Parathyroid adenoma (tissue), 2 donors: ENCODE data around the gene CNKSR2.
"Not testable (repeated sequence)": the region's sequence is repeated elsewhere in the genome, so short reads cannot be mapped to it uniquely, and the experiment has no call there.

Source experiments
- H2AFZ ChIP-seq: fragments of 300-600 bp; sonication (generic); one replicate; pipeline ENCODE4 v1.7.0; 2017; ENCODE audit warnings: antibody characterized with exemption, mild to moderate bottlenecking
- H3K27ac ChIP-seq: fragments of 300-600 bp; sonication (generic); one replicate; pipeline ENCODE4 v1.7.0; 2017
- H3K27me3 ChIP-seq: fragments of 300-600 bp; sonication (generic); one replicate; pipeline ENCODE4 v1.7.0; 2017; ENCODE audit warnings: low read length; ENCODE audit not compliant: control insufficient read depth, insufficient read depth
- H3K36me3 ChIP-seq: fragments of 300-600 bp; sonication (generic); one replicate; pipeline ENCODE4 v1.7.0; 2017; ENCODE audit warnings: low read length; ENCODE audit not compliant: control insufficient read depth, insufficient read depth
- H3K4me1 ChIP-seq: fragments of 300-600 bp; sonication (generic); one replicate; pipeline ENCODE4 v1.7.0; 2017; ENCODE audit warnings: control low read depth
- H3K4me2 ChIP-seq: fragments of 300-600 bp; sonication (generic); one replicate; pipeline ENCODE4 v1.7.0; 2017; ENCODE audit warnings: low read length
- H3K4me3 ChIP-seq: fragments of 300-600 bp; sonication (generic); one replicate; pipeline ENCODE4 v1.7.0; 2017; ENCODE audit warnings: low read depth, low read length
- H3K79me2 ChIP-seq: fragments of 300-600 bp; sonication (generic); one replicate; pipeline ENCODE4 v1.7.0; 2017; ENCODE audit warnings: control low read depth
- H3K9ac ChIP-seq: fragments of 300-600 bp; sonication (generic); one replicate; pipeline ENCODE4 v1.7.0; 2017; ENCODE audit warnings: mild to moderate bottlenecking
- H3K9me3 ChIP-seq: fragments of 300-600 bp; sonication (generic); one replicate; pipeline ENCODE4 v1.7.0; 2017; ENCODE audit warnings: low read length; ENCODE audit not compliant: control insufficient read depth
- CTCF ChIP-seq: fragments of 300-600 bp; sonication (generic); IDR thresholded peaks from one replicate; pipeline ENCODE4 v1.7.0; 2017; ENCODE audit warnings: antibody characterized with exemption, mild to moderate bottlenecking
- donor health status: primary hyperparathyroidism.

Gene CNKSR2

DNA sequence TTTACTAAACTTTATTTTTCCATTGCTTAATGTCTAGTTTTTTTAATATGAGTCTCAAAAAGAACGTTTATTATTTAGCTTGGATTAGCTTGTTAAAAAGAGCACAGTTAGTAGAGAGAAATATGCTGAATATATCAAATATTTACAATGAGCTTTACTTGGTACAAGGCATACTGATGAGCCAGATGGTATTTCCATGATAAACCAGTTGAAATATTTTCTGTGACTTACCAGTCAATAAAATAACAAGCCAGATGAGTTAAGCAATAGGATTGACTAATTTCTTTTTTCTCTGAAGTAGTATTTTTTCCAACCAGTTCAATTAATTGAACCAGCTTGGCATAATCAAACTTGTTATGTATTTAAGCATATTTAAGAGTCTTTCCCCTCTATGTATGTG lies 149.8 kb downstream of the CNKSR2 start:
- no peak overlapping the region for H3K27ac ChIP-seq
- no peaks in the 10 kb centered on the region for H3K4me1 ChIP-seq
- H3K9me3 ChIP-seq: no peaks in the 10 kb centered on the region
- no peak overlapping the region for H2AFZ ChIP-seq
- no peak overlapping the region for H3K4me2 ChIP-seq
- no peak for TF ChIP-seq CTCF
- no peak overlapping the region for H3K4me3 ChIP-seq
- no peak overlapping the region for H3K9ac ChIP-seq
- no peaks in the 10 kb centered on the region for H3K79me2 ChIP-seq
- no peaks in the 10 kb centered on the region for H3K36me3 ChIP-seq
- H3K27me3 ChIP-seq: no peaks in the 10 kb centered on the region

DNA sequence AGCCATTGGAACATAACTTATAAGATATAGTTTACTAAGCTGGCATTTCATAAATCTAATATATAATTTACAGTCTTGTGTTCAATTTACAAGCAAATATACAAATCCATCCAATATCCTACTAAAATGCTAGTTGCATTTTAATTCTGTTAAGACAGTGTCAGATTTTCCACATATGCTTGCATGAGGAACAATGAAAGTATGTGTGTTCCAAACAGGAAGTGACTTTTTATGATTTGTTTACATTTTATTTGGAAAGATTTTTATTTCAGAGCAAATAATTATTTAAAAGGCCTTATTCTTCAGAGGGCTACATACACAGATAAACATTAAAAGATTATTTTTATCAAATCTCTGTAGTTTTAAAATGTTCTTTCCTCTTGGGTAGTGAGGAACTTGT lies 153.9 kb downstream of the CNKSR2 start:
- no peaks in the 10 kb centered on the region for H3K36me3 ChIP-seq
- H3K27me3 ChIP-seq: no peaks in the 10 kb centered on the region
- H3K27ac ChIP-seq: no peak overlapping the region
- no peak overlapping the region for H3K9ac ChIP-seq
- H2AFZ ChIP-seq: no peak overlapping the region
- H3K4me3 ChIP-seq: no peak overlapping the region
- no peaks in the 10 kb centered on the region for H3K79me2 ChIP-seq
- no peaks in the 10 kb centered on the region for H3K9me3 ChIP-seq
- no peaks in the 10 kb centered on the region for H3K4me1 ChIP-seq
- H3K4me2 ChIP-seq: no peak overlapping the region
- no peak for TF ChIP-seq CTCF

GRCh38 chrX:21529771-21530170 lies 155.6 kb downstream of the CNKSR2 start:
- no peaks in the 10 kb centered on the region for H3K27me3 ChIP-seq
- H3K9ac ChIP-seq: no peak overlapping the region
- H2AFZ ChIP-seq: no peak overlapping the region
- no peak overlapping the region for H3K4me3 ChIP-seq
- no peak overlapping the region for H3K27ac ChIP-seq
- no peaks in the 10 kb centered on the region for H3K9me3 ChIP-seq
- H3K4me1 ChIP-seq: no peaks in the 10 kb centered on the region
- no peak for TF ChIP-seq CTCF
- H3K79me2 ChIP-seq: no peaks in the 10 kb centered on the region
- H3K36me3 ChIP-seq: no peaks in the 10 kb centered on the region
- no peak overlapping the region for H3K4me2 ChIP-seq

DNA sequence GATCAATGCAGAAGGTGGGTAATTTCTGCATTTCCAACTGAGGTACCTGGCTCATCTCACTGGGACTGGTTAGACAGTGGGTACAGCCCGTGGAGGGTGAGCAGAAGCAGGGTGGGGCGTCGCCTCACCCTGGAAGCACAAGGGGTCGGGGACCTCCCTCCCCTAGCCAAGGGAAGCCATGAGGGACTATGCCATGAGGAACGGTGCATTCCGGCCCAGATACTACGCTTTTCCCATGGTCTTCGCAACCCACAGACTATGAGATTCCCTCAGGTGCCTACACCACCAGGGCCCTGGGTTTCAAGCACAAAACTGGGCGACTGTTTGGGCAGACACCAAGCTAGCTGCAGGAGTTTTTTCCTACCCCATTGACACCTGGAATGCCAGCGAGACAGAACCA lies 170.4 kb downstream of the CNKSR2 start:
- H3K79me2 ChIP-seq, H3K27ac ChIP-seq, H3K9ac ChIP-seq: not testable (repeated sequence)

GRCh38 chrX:21559417-21559816 lies 185.2 kb downstream of the CNKSR2 start:
- no peak overlapping the region for H3K4me2 ChIP-seq
- no peaks in the 10 kb centered on the region for H3K4me1 ChIP-seq
- no peaks in the 10 kb centered on the region for H3K36me3 ChIP-seq
- no peaks in the 10 kb centered on the region for H3K9me3 ChIP-seq
- H3K27ac ChIP-seq: no peak overlapping the region
- H3K9ac ChIP-seq: no peak overlapping the region
- no peak overlapping the region for H3K4me3 ChIP-seq
- TF ChIP-seq CTCF: no peak
- H2AFZ ChIP-seq: no peak overlapping the region
- H3K27me3 ChIP-seq: no peaks in the 10 kb centered on the region
- H3K79me2 ChIP-seq: no peaks in the 10 kb centered on the region

More for the DNA sequence above, 170.4 kb downstream of the CNKSR2 start:
- not testable (repeated sequence) for H3K4me2 ChIP-seq, H3K9me3 ChIP-seq, H3K27me3 ChIP-seq, H3K4me1 ChIP-seq, H2AFZ ChIP-seq, H3K36me3 ChIP-seq, H3K4me3 ChIP-seq
